ENCODE measurements around the gene PARVB. TPM values are rescaled to one million over a fixed set of nuclear protein-coding genes. Genes with fewer than 3 reads are reported as not detected.

PARVB gene
- total RNA-seq, 6 experiments from 2014 or later = 36.5 to 44.2 (median 38.9) TPM

GRCh38 chr22:43998679-43999264 is 25.3 kb upstream of the PARVB start:
- no peaks in the 10 kb centered on the region for H3K4me1 Mint-ChIP-seq (ENCODE audit: low read depth)
- H3K27me3 Mint-ChIP-seq (ENCODE audit: insufficient read depth) = no peaks in the 10 kb centered on the region; the same call in 1 of the 2 replicates
- H3K9me3 Mint-ChIP-seq = no peaks in the 10 kb centered on the region
- no peak overlapping the region; the same call in 1 of the 2 replicates for H3K4me3 Mint-ChIP-seq
- no peak overlapping the region for H3K27ac Mint-ChIP-seq
- TF ChIP-seq, protein P1, sequence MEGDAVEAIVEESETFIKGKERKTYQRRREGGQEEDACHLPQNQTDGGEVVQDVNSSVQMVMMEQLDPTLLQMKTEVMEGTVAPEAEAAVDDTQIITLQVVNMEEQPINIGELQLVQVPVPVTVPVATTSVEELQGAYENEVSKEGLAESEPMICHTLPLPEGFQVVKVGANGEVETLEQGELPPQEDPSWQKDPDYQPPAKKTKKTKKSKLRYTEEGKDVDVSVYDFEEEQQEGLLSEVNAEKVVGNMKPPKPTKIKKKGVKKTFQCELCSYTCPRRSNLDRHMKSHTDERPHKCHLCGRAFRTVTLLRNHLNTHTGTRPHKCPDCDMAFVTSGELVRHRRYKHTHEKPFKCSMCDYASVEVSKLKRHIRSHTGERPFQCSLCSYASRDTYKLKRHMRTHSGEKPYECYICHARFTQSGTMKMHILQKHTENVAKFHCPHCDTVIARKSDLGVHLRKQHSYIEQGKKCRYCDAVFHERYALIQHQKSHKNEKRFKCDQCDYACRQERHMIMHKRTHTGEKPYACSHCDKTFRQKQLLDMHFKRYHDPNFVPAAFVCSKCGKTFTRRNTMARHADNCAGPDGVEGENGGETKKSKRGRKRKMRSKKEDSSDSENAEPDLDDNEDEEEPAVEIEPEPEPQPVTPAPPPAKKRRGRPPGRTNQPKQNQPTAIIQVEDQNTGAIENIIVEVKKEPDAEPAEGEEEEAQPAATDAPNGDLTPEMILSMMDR (IDR thresholded peaks at IDR 0.05) = no peak
- H3K36me3 Mint-ChIP-seq (ENCODE audit: low read depth) = peaks cover 22% of the 10 kb centered on the region
- DNase-seq = no peak

DNA sequence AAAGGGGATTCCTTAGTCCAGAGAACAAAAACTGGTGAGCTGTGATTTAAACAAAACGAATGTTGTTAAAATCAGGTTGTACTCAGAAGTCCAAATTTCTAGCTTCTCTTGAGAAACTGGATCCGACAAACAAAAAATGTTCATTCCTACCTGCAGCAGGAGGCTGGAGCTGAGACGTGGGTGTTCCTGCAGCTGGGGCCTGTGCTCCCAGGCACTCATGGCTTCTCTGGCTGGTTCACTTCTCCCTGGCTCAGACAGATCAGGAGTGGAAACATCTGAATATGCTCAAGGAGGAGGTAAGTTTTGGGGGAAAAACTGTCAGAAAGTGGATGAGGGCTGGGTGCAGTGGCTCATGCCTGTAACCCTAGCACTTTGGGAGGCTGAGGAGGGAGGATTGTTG is 24.7 kb upstream of the PARVB start:
- peaks cover 22% of the 10 kb centered on the region for H3K36me3 Mint-ChIP-seq (ENCODE audit: low read depth)
- no peaks in the 10 kb centered on the region for H3K9me3 Mint-ChIP-seq
- no peaks in the 10 kb centered on the region; the same call in 1 of the 2 replicates for H3K27me3 Mint-ChIP-seq (ENCODE audit: insufficient read depth)
- TF ChIP-seq, protein P1 (IDR thresholded peaks at IDR 0.05) = no peak
- H3K4me1 Mint-ChIP-seq (ENCODE audit: low read depth) = no peaks in the 10 kb centered on the region
- H3K27ac Mint-ChIP-seq = no peak overlapping the region
- no peak for DNase-seq
- no peak overlapping the region for H3K4me3 Mint-ChIP-seq

GRCh38 chr22:44000123-44000522 is 24.0 kb upstream of the PARVB start:
- no peaks in the 10 kb centered on the region for H3K4me1 Mint-ChIP-seq (ENCODE audit: low read depth)
- no peak overlapping the region for H3K27ac Mint-ChIP-seq
- TF ChIP-seq, protein P1 (IDR thresholded peaks at IDR 0.05) = no peak
- H3K27me3 Mint-ChIP-seq (ENCODE audit: insufficient read depth) = no peaks in the 10 kb centered on the region; the same call in 1 of the 2 replicates
- no peaks in the 10 kb centered on the region for H3K9me3 Mint-ChIP-seq
- no peak for DNase-seq
- no peak overlapping the region for H3K4me3 Mint-ChIP-seq
- peaks cover 18% of the 10 kb centered on the region for H3K36me3 Mint-ChIP-seq (ENCODE audit: low read depth)

- no peak overlapping the region for H3K27ac Mint-ChIP-seq
- TF ChIP-seq, protein P1 (IDR thresholded peaks at IDR 0.05) = no peak
- no peaks in the 10 kb centered on the region; the same call in 1 of the 2 replicates for H3K9me3 Mint-ChIP-seq
- H3K27me3 Mint-ChIP-seq (ENCODE audit: insufficient read depth) = no peaks in the 10 kb centered on the region; the same call in 1 of the 2 replicates
- no peaks in the 10 kb centered on the region for H3K4me1 Mint-ChIP-seq (ENCODE audit: low read depth)
- no peak overlapping the region for H3K4me3 Mint-ChIP-seq
- H3K36me3 Mint-ChIP-seq (ENCODE audit: low read depth) = peaks cover 24% of the 10 kb centered on the region
- DNase-seq = no peak
These were observed 22.6 kb upstream of the PARVB start for GRCh38 chr22:44001521-44001920.

- Mint-ChIP-seq H3K4me3 (no peak overlapping the region), H3K27me3 (ENCODE audit: insufficient read depth) (no peaks in the 10 kb centered on the region; the same call in 1 of the 2 replicates), H3K27ac (no peak overlapping the region), H3K36me3 (ENCODE audit: low read depth) (peaks cover 21% of the 10 kb centered on the region), H3K9me3 (no peaks in the 10 kb centered on the region; the same call in 1 of the 2 replicates), H3K4me1 (ENCODE audit: low read depth) (no peaks in the 10 kb centered on the region)
- DNase-seq = no peak
- TF ChIP-seq, protein P1 (IDR thresholded peaks at IDR 0.05) = no peak
These were observed 21.8 kb upstream of the PARVB start for GRCh38 chr22:44002324-44002723.

All from HFFc6 (cell line).